Fibroblast of lung (primary cell): ENCODE results near the gene DNER. TPM values are rescaled to one million over a fixed set of nuclear protein-coding genes. Genes with fewer than 3 reads are reported as not detected.
"Not testable (repeated sequence)": the region's sequence is repeated elsewhere in the genome, so short reads cannot be mapped to it uniquely, and the experiment has no call there.

Source experiments
- DNase-seq, 2 donors: peaks; one replicate each; pipeline versions ENCODE4 v3.0.0 to v3.0.0-alpha.2; 2010; ENCODE audit warnings: low read depth in 2 of 2
- H2AFZ ChIP-seq: 2 replicates; pipeline ENCODE4 v1.5.1; 2012; ENCODE audit warnings: low read length, control low read depth, inconsistent platforms
- H3K27ac ChIP-seq: 2 replicates; pipeline ENCODE4 v1.5.1; 2011; ENCODE audit warnings: low read length, control low read depth; ENCODE audit not compliant: insufficient read depth
- H3K27me3 ChIP-seq: 2 replicates; pipeline ENCODE4 v1.5.1; 2011; ENCODE audit warnings: mild to moderate bottlenecking, low read length; ENCODE audit not compliant: control insufficient read depth, insufficient read depth
- H3K36me3 ChIP-seq: 2 replicates; pipeline ENCODE4 v1.5.1; 2011; ENCODE audit warnings: low read length; ENCODE audit not compliant: control insufficient read depth, insufficient read depth
- H3K4me1 ChIP-seq: 2 replicates; pipeline ENCODE4 v1.5.1; 2011; ENCODE audit warnings: low read length; ENCODE audit not compliant: control insufficient read depth, insufficient read depth; ENCODE audit errors: extremely low read depth
- H3K4me2 ChIP-seq: 2 replicates; pipeline ENCODE4 v1.5.1; 2011; ENCODE audit warnings: low read length, control low read depth; ENCODE audit not compliant: insufficient read depth; ENCODE audit errors: extremely low read depth
- H3K4me3 ChIP-seq, 4 experiments: fragments of 200-600 bp in 1 of 4; sonication (generic) in 1 of 4; replicated peaks in 1 of 4; 2 replicates each; pipeline ENCODE4 v1.5.1; 2011 to 2016; ENCODE audit warnings: low read length in 4 of 4, low read depth in 3 of 4, mild to moderate bottlenecking in 3 of 4, control low read depth in 2 of 4, inconsistent platforms in 1 of 4, mixed read lengths in 1 of 4; ENCODE audit not compliant: insufficient read depth in 1 of 4; ENCODE audit errors: control extremely low read depth in 1 of 4
- H3K79me2 ChIP-seq: 2 replicates; pipeline ENCODE4 v1.5.1; 2012; ENCODE audit warnings: mild to moderate bottlenecking, low read length, inconsistent platforms; ENCODE audit not compliant: control insufficient read depth, insufficient read depth
- H3K9ac ChIP-seq: 2 replicates; pipeline ENCODE4 v1.5.1; 2011; ENCODE audit warnings: mild to moderate bottlenecking, low read length, control low read depth; ENCODE audit not compliant: insufficient read depth
- H3K9me3 ChIP-seq: 2 replicates; pipeline ENCODE4 v1.5.1; 2012; ENCODE audit warnings: low read depth, low read length; ENCODE audit not compliant: control insufficient read depth, insufficient read depth
- H4K20me1 ChIP-seq: 2 replicates; pipeline ENCODE4 v1.5.1; 2011; ENCODE audit warnings: low read length; ENCODE audit not compliant: control insufficient read depth, insufficient read depth; ENCODE audit errors: extremely low read depth
- CTCF ChIP-seq, 2 donors: IDR thresholded peaks in 1 of 2; conservative IDR thresholded peaks in 1 of 2; 1 replicate in 1 of 2; 2 replicates in 1 of 2; pipeline ENCODE4 v1.5.1; 2011 to 2012; ENCODE audit warnings: low read length in 2 of 2, control low read depth in 1 of 2, inconsistent platforms in 1 of 2, low read depth in 1 of 2, mild to moderate bottlenecking in 1 of 2
- EZH2 ChIP-seq: IDR thresholded peaks from 2 replicates; pipeline ENCODE4 v1.5.1; 2012; ENCODE audit warnings: low read length, control low read depth, mild to moderate bottlenecking; ENCODE audit errors: missing control alignments
- polyA plus RNA-seq, 2 donors: library from polyadenylated mRNA; depleted of rRNA in 1 of 2; stranded (reverse) in 1 of 2; unstranded in 1 of 2; fragments of >200 nt; gene quantifications; 2 replicates each; pipeline ENCODE4 v1.2.1, GENCODE V29; 2011 to 2012; ENCODE audit warnings: missing spikeins in 1 of 2
- total RNA-seq: library from RNA; depleted of rRNA; stranded (reverse); fragments of >200 nt; gene quantifications from 2 replicates; pipeline ENCODE4 v1.2.1, GENCODE V29; 2014

DNER gene
- total and polyA plus RNA-seq, 2 donors (not counting 1 experiment from before 2014, with no cell fraction given), result 0.33 to 0.43 TPM

- no peak overlapping the region for H2AFZ ChIP-seq
These were observed 38.8 kb upstream of the DNER start for GRCh38 chr2:229752970-229753729.

GRCh38 chr2:229749779-229750178 lies 35.4 kb upstream of the DNER start:
- Histone ChIP-seq H3K79me2 (no peaks in the 10 kb centered on the region), H3K9me3 (no peaks in the 10 kb centered on the region), H3K4me3 (no peak overlapping the region), H3K27ac (no peak overlapping the region), H3K36me3 (no peaks in the 10 kb centered on the region), H3K4me1 (no peaks in the 10 kb centered on the region), H4K20me1 (no peaks in the 10 kb centered on the region), H3K27me3 (no peaks in the 10 kb centered on the region), H3K4me2 (no peak overlapping the region), H2AFZ (no peak overlapping the region), H3K9ac (no peak overlapping the region)
- TF ChIP-seq CTCF (conservative IDR thresholded peaks at IDR 0.05 in 1 of 2, IDR thresholded peaks at IDR 0.05 in 1 of 2; ENCODE audit: low read depth in 1 of 2, low read length in 2 of 2) (no peak), EZH2 (no peak)
- DNase-seq, result no peak

More at GRCh38 chr2:229752970-229753729, 38.8 kb upstream of the DNER start:
- Histone ChIP-seq H3K4me2 (no peak overlapping the region), H3K36me3 (no peaks in the 10 kb centered on the region), H3K4me3 (no peak overlapping the region), H3K9ac (no peak overlapping the region), H3K27ac (no peak overlapping the region), H3K79me2 (no peaks in the 10 kb centered on the region), H3K9me3 (no peaks in the 10 kb centered on the region), H4K20me1 (no peaks in the 10 kb centered on the region), H3K4me1 (no peaks in the 10 kb centered on the region), H3K27me3 (no peaks in the 10 kb centered on the region)
- TF ChIP-seq CTCF (conservative IDR thresholded peaks at IDR 0.05 in 1 of 2, IDR thresholded peaks at IDR 0.05 in 1 of 2; ENCODE audit: low read depth in 1 of 2, low read length in 2 of 2) (no peak), EZH2 (no peak)
- no peak for DNase-seq

- Histone ChIP-seq H3K27ac (no peak overlapping the region), H2AFZ (no peak overlapping the region), H3K9ac (no peak overlapping the region), H4K20me1 (no peaks in the 10 kb centered on the region), H3K4me2 (no peak overlapping the region), H3K4me3 (no peak overlapping the region), H3K9me3 (no peaks in the 10 kb centered on the region), H3K36me3 (no peaks in the 10 kb centered on the region), H3K4me1 (no peaks in the 10 kb centered on the region), H3K27me3 (no peaks in the 10 kb centered on the region), H3K79me2 (no peaks in the 10 kb centered on the region)
- no peak for DNase-seq
- no peak for TF ChIP-seq CTCF (conservative IDR thresholded peaks at IDR 0.05 in 1 of 2, IDR thresholded peaks at IDR 0.05 in 1 of 2; ENCODE audit: low read depth in 1 of 2, low read length in 2 of 2)
- TF ChIP-seq EZH2, result no peak
These were observed 34.6 kb upstream of the DNER start for GRCh38 chr2:229748950-229749349.

GRCh38 chr2:229742691-229743090 lies 28.3 kb upstream of the DNER start:
- not testable (repeated sequence) for H3K36me3 ChIP-seq, DNase-seq, H3K9me3 ChIP-seq, H3K4me2 ChIP-seq, H3K27ac ChIP-seq, H3K27me3 ChIP-seq, H3K79me2 ChIP-seq, H3K9ac ChIP-seq, H3K4me1 ChIP-seq, H2AFZ ChIP-seq, H4K20me1 ChIP-seq, H3K4me3 ChIP-seq
